Medulla oblongata (tissue), 1 donor: ENCODE measurements around the gene WWOX.
"Not testable (repeated sequence)": the region's sequence is repeated elsewhere in the genome, so short reads cannot be mapped to it uniquely, and the experiment has no call there.

ENCODE experiments used
- DNase-seq: peaks from one replicate; pipeline ENCODE4 v3.0.0-alpha.2; 2015; ENCODE audit errors: extremely low spot score

Gene WWOX

GRCh38 chr16:78684655-78685375, 585.4 kb downstream of the WWOX start:
- no peak for DNase-seq

- no peak for DNase-seq
Observed at GRCh38 chr16:78686601-78687000, 587.1 kb downstream of the WWOX start.

DNA sequence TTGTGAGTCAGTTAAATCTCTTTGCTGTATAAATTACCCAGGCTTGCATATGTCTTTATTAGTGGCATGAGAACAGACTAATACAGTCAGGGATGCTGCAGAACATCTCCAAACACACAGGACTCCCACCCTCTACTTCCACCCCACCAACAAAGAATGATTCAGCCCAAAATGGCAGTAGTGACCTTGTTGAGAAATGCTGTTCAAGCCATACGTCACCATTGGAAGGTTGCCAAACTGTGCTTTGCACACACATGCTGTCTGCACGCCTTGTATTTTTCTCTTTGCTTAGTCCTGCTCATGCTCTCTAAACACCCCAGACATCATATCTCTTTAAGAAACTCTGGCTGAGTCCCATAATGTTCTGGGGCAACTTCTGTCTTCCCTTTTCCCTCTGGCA, 589.6 kb downstream of the WWOX start:
- DNase-seq: no peak

DNA sequence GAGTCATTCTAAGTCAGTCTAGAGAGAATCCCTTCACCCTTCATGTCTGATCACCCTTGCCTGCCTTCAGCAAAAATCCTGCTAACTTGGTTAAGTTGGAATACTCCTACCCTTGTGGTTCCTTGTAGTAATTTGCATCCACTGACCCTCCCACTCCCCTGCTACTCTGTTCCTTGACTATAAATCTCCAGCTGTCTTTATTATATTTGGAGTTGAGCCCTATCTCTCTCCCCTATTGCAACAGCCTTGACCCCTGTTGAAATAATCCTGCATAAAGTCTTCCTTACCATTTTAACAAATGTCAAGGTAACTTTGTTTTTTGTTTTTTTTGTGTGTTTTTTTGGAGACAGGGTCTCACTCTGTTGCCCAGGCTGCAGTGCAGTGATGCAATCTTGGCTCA, 590.1 kb downstream of the WWOX start:
- no peak for DNase-seq

DNA sequence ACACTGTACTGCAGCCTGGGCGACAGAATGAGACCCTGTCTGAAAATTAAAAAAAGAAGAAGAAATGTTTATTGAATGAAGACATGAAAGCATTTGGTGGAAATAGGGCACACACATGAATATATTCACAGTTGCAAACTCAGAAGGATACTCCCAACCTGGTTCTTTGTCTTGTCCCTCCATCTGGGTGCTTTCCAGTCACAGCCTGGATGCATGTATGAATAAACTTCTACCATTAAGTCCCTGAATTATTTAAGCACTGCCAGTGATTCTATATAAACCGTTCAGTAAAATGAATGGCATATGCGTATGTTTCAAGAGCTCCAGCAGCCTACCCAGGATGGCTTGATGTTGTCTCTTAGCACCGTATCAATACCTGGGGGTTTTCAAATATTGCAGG, 591.1 kb downstream of the WWOX start:
- no peak for DNase-seq

DNA sequence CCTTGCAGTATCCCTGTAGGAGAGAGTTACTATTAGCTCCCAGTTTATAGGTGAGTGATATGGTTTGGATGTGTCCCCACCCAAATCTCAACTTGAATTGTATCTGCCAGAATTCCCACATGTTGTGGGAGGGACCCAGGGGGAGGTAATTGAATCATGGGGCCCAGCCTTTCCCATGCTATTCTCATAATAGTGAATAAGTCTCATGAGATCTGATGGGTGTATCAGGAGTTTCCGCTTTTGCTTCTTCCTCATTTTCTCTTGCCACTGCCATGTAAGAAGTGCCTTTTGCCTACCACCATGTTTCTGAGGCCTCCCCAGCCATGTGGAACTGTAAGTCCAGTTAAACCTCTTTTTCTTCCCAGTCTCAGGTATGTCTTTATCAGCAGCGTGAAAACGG, 592.3 kb downstream of the WWOX start:
- not testable (repeated sequence) for DNase-seq

GRCh38 chr16:78693496-78693895, 594.0 kb downstream of the WWOX start:
- DNase-seq: no peak

DNA sequence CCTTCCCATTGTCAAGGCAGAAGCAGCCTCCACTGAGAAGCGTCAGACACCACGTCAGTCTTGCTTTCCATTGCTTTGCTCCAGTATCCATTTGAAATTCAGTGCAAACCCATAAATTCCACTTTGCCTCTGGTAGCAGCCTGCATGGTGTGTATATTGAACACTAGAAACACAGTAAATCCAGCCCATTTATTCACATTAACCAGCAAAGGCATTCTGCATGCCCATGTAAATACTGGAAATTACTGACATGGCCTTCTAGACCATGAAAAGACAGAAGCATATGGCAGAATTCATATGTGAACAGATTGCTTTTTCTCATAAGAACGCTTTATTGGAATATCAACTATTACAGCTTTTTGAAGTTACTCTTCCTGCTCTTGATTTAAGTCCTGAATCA, 595.0 kb downstream of the WWOX start:
- no peak for DNase-seq

DNA sequence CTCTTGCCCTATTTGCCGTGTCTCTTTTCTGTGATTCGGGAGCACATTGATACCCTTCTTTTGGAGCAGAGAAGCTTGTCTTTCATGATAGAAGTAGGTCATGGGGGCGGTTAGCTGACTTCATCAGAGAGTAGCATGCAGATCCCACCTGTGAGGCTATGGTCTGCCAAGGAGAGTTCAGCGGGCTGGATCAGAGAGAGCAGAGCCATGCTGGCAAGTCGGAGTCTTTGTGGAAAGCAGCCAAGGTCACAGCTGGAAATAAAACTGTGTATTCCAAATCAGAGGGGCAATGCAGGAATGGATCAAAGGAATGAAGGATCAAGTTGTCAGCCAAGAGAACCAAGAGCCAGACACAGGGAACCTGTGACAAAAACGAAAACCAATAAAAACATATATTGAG, 595.9 kb downstream of the WWOX start:
- DNase-seq: no peak

- no peak for DNase-seq
Observed at GRCh38 chr16:78696797-78697196, 597.3 kb downstream of the WWOX start.

DNA sequence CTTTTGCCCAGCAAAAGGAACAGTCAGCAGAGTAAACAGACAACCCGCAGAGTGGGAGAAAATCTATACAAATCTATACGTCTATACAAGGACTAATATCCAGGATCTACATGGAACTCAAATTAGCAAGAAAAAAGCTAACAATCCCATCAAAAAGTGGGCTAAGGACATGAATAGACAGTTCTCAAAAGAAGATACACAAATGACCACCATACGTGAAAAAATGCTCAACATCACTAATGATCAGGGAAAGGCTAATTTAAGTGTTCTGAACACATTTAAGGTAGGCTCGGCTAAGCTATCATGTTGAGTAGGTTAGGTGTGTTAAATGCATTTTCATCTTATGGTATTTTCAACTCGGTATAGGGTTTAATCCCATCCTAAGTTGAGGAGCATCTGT, 598.0 kb downstream of the WWOX start:
- no peak for DNase-seq

GRCh38 chr16:78703936-78704335, 604.5 kb downstream of the WWOX start:
- no peak for DNase-seq

DNA sequence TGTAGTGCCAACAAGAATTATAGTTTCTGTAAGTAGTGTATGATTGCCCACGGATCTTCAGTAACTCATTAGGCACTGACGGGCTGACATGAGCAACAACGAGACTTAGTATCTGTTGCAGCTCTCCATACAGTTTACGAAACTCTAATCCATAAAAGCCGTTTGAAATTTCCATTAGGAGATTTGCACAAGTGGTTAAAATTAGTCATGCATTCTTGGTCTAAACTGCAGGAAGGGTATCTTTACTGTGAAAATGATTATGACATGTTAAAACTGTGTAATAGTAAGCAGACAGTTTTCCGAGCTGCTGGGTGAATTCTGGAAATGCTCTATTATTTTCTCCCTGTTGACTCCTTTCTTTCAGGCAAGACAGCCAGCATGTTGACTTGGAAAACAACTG, 605.0 kb downstream of the WWOX start:
- no peak for DNase-seq

DNA sequence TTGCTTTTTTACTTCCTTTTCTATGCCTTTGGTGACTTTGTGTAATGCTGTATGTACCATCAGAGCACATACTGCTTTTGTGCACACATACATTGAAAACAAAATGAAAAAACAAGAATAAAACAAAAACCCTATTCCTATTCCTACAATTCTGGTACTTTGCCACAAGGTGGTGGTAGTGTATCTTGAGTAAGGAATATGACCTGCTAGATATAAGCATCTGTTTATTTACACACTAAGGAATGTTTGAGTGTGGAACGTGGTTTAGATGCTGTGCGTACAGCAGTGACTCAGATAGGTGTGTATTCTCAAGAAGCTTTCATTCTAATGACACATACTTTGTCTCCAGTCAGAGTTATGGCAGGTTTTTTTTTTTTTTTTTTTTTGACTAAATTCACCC, 606.2 kb downstream of the WWOX start:
- DNase-seq: no peak

- DNase-seq: no peak
Observed at GRCh38 chr16:78706637-78707036, 607.2 kb downstream of the WWOX start.

DNA sequence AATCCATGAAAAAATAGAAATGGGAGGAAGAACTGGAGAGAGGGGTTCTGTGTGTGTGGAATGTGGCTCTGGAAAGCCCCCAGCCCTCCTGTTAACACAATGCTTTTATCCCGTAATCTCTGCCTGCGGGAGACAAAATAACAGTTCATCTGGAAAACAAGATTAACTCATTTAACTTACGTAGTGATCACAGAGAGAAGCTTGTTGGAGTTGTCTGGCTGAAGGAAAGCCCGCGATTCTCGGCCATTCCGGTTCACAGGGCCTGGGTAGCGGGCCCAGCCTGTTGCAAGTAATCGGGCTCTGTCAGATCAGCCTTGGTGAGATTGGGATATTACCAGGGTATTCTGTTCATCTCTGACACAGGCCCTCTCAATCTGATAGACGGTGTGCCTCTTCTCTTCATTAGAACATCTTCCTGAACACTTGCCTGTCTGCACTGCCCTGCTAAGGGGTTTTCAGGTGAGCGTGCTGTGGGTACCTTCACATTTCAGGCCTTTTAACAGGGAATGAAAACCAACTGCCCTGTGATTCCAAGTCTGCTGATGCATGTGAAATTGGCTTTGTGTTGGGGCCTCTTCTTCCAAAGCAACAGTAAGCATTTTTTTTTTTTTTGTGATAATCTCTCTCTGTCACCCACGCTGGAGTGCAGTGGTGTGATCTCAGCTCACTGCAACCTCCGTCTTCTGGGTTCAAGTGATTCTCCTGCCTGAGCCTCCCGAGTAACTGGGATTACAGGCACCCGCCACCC, 609.9 kb downstream of the WWOX start:
- DNase-seq: no peak

- no peak for DNase-seq
Observed at GRCh38 chr16:78715106-78715505, 615.7 kb downstream of the WWOX start.

DNA sequence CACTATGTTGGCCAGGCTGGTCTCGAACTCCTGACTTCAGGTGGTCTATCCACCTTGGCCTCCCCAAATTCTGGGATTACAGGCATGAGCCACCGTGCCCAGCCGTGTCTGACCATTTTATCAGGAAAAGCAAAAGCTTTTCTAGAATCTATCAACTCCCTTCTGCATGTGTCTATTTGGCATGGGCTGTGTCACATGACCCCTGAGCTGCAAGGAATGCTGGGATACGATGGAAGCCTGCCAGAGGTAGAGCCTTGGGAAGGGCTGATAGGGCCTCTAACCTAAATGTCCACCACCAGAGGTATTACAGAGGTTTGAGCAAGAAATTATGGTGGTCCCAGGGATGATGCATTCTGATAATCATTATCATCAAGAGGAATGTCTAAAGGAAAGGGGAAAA, 616.2 kb downstream of the WWOX start:
- no peak for DNase-seq

DNA sequence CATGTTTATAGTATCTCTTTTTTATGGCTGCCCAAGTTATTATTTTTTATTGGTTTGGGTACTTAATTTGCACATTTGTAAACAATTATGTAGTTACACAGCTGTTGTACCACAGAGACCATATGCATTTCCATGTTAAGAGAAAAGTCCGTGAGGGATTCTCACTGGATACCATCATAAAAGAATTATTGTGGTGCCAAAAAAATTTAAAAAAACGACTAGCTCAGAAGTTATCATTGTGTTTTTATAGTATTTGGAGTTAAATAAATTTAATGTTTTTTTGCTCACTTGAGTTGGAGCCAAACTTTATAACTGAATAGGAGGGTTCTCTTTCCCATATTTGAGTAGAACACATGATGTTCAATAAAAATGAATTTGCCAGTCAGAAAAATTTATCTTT, 618.7 kb downstream of the WWOX start:
- no peak for DNase-seq

GRCh38 chr16:78720416-78720815, 621.0 kb downstream of the WWOX start:
- DNase-seq: no peak

GRCh38 chr16:78727536-78727935, 628.1 kb downstream of the WWOX start:
- no peak for DNase-seq

GRCh38 chr16:78729687-78730086, 630.2 kb downstream of the WWOX start:
- no peak for DNase-seq

DNA sequence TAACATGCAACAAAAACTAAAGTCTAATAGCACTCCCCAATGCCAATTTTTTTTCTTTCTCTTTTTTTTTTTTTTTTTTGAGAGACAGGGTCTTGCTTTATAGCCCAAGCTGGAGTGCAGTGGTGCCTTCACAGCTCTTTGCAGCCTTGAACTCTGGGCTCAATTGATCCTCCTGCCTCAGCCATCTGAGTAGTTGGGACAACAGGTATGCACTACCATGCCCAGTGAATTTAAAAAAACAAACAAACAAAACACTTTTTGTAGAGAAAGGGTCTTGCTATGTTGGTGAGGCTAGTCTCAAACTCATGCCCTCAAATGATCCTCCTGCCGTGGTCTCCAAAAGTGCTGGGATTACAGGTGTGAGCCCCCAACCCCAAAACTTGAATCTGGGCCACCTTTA, 632.3 kb downstream of the WWOX start:
- no peak for DNase-seq

DNA sequence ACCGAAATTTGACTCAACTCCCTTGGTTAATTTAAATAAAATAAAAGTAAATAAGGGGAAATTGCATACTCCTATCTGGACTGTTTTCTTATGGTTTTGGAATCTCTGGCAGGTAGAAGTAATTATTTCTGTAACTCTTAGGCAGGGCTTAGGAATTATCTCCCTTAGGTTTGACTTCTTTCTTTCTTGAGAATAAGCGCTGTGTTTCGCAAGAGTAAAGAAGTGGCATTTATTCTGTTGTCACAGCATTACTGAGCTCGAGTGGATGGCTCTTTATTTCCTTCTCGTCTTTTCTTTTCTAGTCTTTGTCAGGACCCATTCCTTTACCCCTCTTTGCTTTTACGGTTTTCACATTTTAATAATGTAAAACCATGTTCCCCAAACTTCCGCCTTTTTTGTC, 633.2 kb downstream of the WWOX start:
- no peak for DNase-seq
